Measurements from ENCODE around the gene PGAP2.

PGAP2 gene

DNA sequence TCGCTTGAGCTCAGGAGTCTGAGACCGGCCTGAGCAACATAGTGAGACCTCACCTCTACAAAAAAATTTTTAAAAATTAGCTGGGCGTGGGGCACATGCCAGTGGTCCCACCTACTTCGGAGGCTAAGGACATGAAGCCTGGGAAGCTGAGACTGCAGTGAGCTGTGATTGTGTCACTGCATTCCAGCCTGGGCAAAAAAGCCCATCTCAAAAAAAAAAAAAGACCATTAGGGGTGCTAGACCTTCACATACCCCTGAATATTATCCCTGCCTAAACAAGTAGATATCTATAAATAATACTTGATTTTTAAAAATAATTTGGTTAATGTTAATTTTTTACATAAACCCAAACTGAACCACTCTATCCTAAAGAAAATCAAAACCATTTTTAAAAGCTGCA is 35.2 kb upstream of the PGAP2 start:
- H3K9me3 ChIP-seq (ENCODE audit: insufficient read depth, low read length), result no peaks in the 10 kb centered on the region
- no peaks in the 10 kb centered on the region for H3K9me2 ChIP-seq (replicated peaks; ENCODE audit: insufficient read depth, low read length)
- H3K79me2 ChIP-seq (ENCODE audit: insufficient read depth, low read length), result 0 out of 2 replicates have a peak, but pooled peaks cover 11% of the 10 kb centered on the region
- no peak overlapping the region for H3K27ac ChIP-seq (ENCODE audit: low read depth, low read length)
- H3K9ac ChIP-seq (ENCODE audit: low read length), result no peak overlapping the region
- peaks cover 2% of the 10 kb centered on the region; the same call in 1 of the 2 replicates for H4K20me1 ChIP-seq (ENCODE audit: low read depth, low read length)
- H3K27me3 ChIP-seq (ENCODE audit: low read length), result no peaks in the 10 kb centered on the region
- H3K4me3 ChIP-seq (ENCODE audit: insufficient read depth, low read length, poor library complexity, severe bottlenecking), result no peak overlapping the region
- no peak overlapping the region for H3K4me2 ChIP-seq (ENCODE audit: low read depth, low read length, poor library complexity, severe bottlenecking)
- no peak overlapping the region for H2AFZ ChIP-seq (ENCODE audit: low read depth, low read length, severe bottlenecking)
- TF ChIP-seq EZH2phosphoT487 (conservative IDR thresholded peaks at IDR 0.05; ENCODE audit: low read length), result no peak
- no peak for TF ChIP-seq CTCF (IDR thresholded peaks at IDR 0.05; ENCODE audit: insufficient read depth, low read length, poor library complexity, severe bottlenecking)
- H3K36me3 ChIP-seq (ENCODE audit: low read length), result peaks cover 66% of the 10 kb centered on the region
- 0 out of 2 replicates have a peak, but pooled peaks cover 8% of the 10 kb centered on the region for H3F3A ChIP-seq (ENCODE audit: insufficient read depth)

DNA sequence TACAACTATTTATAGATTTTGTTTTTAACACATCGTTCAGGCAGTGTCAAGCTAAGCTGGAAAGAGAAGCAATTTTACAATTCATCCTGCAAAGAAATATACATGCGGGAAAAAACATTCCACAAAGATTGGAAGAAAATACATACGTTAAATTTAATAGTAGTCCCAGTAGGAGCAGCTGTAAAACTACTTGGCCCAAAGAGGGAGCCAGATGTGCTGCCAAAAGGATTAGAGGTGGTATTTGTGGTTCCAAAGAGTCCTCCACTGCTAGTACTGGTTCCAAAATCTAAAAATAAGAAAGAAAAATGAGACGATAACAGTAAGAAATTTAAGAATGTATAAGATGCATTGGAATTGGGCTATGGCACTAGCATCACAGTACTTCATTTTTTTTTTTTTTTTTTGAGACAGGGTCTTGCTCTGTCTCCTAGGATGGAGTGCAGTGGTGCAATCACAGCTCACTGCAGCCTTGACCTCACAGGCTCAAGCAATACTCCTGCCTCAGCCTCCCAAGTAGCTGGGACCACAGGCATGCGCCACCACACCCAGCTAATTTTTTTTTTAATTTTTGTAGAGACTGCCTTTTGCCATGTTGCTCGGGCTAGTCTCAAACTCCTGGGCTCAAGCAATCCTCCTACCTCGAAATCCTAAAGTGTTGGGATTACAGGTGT is 32.5 kb upstream of the PGAP2 start:
- Histone ChIP-seq H4K20me1 (ENCODE audit: low read depth, low read length) (peaks cover 2% of the 10 kb centered on the region; the same call in 1 of the 2 replicates), H3K27ac (ENCODE audit: low read depth, low read length) (no peak overlapping the region), H2AFZ (ENCODE audit: low read depth, low read length, severe bottlenecking) (no peak overlapping the region), H3F3A (ENCODE audit: insufficient read depth) (0 out of 2 replicates have a peak, but pooled peaks cover 6% of the 10 kb centered on the region), H3K4me3 (ENCODE audit: insufficient read depth, low read length, poor library complexity, severe bottlenecking) (no peak overlapping the region), H3K79me2 (ENCODE audit: insufficient read depth, low read length) (peaks cover 24% of the 10 kb centered on the region), H3K9ac (ENCODE audit: low read length) (no peak overlapping the region), H3K27me3 (ENCODE audit: low read length) (no peaks in the 10 kb centered on the region), H3K9me3 (ENCODE audit: insufficient read depth, low read length) (no peaks in the 10 kb centered on the region), H3K36me3 (ENCODE audit: low read length) (peaks cover 65% of the 10 kb centered on the region), H3K4me2 (ENCODE audit: low read depth, low read length, poor library complexity, severe bottlenecking) (no peak overlapping the region), H3K9me2 (replicated peaks; ENCODE audit: insufficient read depth, low read length) (no peaks in the 10 kb centered on the region)
- TF ChIP-seq EZH2phosphoT487 (conservative IDR thresholded peaks at IDR 0.05; ENCODE audit: low read length) (no peak), CTCF (IDR thresholded peaks at IDR 0.05; ENCODE audit: insufficient read depth, low read length, poor library complexity, severe bottlenecking) (no peak)

DNA sequence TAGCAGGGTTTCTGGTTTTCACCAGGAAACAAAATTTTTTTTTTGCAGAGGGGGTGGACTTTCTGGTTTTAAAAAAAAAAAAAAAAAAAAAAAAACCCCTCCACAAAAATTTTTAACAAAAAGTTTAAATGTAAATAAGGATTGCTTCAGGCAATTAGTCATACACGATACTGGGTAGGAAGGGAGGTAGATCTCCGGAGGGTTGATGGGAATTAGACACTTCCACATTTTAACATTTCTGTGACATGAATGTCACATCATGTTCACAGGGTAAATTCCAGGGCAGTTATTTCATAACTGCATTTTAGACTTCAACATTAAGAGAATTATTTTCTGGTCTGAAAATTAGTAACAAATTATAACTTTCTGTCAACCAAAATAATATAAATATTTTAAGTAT is 26.9 kb upstream of the PGAP2 start:
- H3K4me3 ChIP-seq (ENCODE audit: insufficient read depth, low read length, poor library complexity, severe bottlenecking), result no peak overlapping the region
- peaks cover 50% of the 10 kb centered on the region for H3K36me3 ChIP-seq (ENCODE audit: low read length)
- peaks cover 32% of the 10 kb centered on the region for H4K20me1 ChIP-seq (ENCODE audit: low read depth, low read length)
- TF ChIP-seq CTCF (IDR thresholded peaks at IDR 0.05; ENCODE audit: insufficient read depth, low read length, poor library complexity, severe bottlenecking) (no peak), EZH2phosphoT487 (conservative IDR thresholded peaks at IDR 0.05; ENCODE audit: low read length) (no peak)
- peaks cover 17% of the 10 kb centered on the region; the same call in 1 of the 2 replicates for H3F3A ChIP-seq (ENCODE audit: insufficient read depth)
- no peak overlapping the region for H2AFZ ChIP-seq (ENCODE audit: low read depth, low read length, severe bottlenecking)
- H3K79me2 ChIP-seq (ENCODE audit: insufficient read depth, low read length), result peaks cover 73% of the 10 kb centered on the region
- H3K27me3 ChIP-seq (ENCODE audit: low read length), result no peaks in the 10 kb centered on the region
- no peak overlapping the region for H3K9ac ChIP-seq (ENCODE audit: low read length)
- no peak overlapping the region for H3K27ac ChIP-seq (ENCODE audit: low read depth, low read length)
- no peaks in the 10 kb centered on the region for H3K9me2 ChIP-seq (replicated peaks; ENCODE audit: insufficient read depth, low read length)
- no peaks in the 10 kb centered on the region for H3K9me3 ChIP-seq (ENCODE audit: insufficient read depth, low read length)
- H3K4me2 ChIP-seq (ENCODE audit: low read depth, low read length, poor library complexity, severe bottlenecking), result no peak overlapping the region
